IPS-18c (cell line): ENCODE measurements around the gene FCGR2B.
"Not testable (repeated sequence)": the region's sequence is repeated elsewhere in the genome, so short reads cannot be mapped to it uniquely, and the experiment has no call there.

Experiments used
- H3K4me3 ChIP-seq: 2 replicates; pipeline ENCODE4 v1.7.0; 2013; ENCODE audit warnings: low read depth, mild to moderate bottlenecking, low read length, moderate library complexity; ENCODE audit not compliant: insufficient read depth
- H3K9me3 ChIP-seq: one replicate; pipeline ENCODE4 v1.6.1; 2013; ENCODE audit warnings: mild to moderate bottlenecking, low read length, moderate library complexity; ENCODE audit not compliant: control insufficient read depth, insufficient read depth

The FCGR2B gene

DNA sequence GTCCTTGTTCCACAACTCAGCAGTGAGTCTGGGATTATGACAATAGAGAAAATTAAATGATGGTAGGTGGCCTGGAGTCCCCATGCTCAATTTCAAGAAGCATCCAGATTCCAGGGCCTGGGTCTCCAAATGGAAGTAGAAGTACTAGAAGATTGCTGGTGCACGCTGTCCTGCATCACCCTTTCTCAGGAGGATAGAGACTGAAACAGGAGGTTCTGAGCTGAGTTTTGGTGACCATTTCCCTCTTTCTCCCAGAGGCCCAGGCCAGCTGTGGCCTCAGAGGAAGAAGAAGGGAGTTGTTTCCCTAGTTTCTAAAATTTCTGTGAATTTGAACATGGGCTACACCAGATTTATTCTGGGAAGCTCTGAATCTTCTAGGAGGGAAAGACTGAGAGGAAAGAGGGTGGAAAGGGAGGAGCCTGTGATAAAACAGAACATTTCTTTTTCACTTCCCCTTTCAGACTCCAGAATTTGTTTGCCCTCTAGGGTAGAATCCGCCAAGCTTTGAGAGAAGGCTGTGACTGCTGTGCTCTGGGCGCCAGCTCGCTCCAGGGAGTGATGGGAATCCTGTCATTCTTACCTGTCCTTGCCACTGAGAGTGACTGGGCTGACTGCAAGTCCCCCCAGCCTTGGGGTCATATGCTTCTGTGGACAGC lies at the start of gene FCGR2B:
Gene FCGR2B (plus strand): TSS at position 460 of the 656 bp plus-strand sequence. CDS start 99 bp downstream, at position 559.
- H3K4me3 ChIP-seq, H3K9me3 ChIP-seq: not testable (repeated sequence)

DNA sequence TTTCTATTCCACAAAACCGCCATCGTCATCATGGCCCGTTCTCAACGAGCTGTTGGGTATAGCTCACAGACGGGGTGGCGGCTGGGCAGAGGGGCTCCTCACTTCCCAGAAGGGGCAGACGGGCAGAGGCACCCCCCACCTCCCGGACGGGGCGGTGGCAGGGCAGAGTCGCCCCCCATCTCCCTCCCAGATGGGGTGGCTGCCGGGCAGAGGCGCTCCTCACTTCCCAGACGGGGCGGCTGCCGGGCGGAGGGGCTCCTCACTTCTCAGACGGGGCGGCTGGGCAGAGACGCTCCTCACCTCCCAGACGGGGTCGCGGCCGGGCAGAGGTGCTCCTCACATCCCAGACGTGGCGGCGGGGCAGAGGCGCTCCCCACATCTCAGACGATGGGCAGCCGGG lies 46.5 kb upstream of the FCGR2B start:
- not testable (repeated sequence) for H3K4me3 ChIP-seq, H3K9me3 ChIP-seq

DNA sequence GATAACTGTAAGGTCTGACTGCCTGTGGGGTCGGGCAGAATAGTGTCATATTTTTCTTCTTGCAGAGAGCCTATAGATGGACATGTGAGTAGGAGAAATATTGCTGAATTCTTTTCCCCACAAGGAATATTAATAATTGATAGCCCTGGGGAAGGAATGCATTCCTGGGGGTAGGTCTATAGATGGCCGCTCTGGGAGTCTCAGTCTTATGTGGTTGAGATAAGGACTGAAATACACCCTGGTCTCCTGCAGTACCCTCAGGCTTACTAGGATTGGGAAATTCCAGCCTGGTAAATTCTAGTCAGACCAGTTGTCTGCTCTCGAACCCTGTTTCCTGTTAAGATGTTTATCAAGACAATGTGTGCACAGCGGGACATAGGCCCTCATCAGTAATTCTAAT lies 44.4 kb upstream of the FCGR2B start:
- not testable (repeated sequence) for H3K9me3 ChIP-seq, H3K4me3 ChIP-seq

DNA sequence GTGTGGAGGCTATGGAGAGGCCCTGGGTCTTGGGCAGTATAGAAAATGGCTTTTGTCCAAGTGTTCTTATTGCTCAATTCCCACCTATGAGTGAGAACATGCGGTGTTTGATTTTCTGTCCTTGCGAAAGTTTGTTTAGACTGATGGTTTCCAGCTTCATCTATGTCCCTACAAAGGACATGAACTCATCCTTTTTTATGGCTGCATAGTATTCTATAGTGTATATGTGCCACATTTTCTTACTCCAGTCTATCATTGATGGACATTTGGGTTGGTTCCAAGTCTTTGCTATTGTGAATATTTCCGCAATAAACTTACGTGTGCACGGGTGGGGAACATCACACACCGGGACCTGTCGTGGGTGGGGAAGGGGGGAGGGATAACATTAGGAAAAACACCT lies 42.5 kb upstream of the FCGR2B start:
- not testable (repeated sequence) for H3K9me3 ChIP-seq, H3K4me3 ChIP-seq

DNA sequence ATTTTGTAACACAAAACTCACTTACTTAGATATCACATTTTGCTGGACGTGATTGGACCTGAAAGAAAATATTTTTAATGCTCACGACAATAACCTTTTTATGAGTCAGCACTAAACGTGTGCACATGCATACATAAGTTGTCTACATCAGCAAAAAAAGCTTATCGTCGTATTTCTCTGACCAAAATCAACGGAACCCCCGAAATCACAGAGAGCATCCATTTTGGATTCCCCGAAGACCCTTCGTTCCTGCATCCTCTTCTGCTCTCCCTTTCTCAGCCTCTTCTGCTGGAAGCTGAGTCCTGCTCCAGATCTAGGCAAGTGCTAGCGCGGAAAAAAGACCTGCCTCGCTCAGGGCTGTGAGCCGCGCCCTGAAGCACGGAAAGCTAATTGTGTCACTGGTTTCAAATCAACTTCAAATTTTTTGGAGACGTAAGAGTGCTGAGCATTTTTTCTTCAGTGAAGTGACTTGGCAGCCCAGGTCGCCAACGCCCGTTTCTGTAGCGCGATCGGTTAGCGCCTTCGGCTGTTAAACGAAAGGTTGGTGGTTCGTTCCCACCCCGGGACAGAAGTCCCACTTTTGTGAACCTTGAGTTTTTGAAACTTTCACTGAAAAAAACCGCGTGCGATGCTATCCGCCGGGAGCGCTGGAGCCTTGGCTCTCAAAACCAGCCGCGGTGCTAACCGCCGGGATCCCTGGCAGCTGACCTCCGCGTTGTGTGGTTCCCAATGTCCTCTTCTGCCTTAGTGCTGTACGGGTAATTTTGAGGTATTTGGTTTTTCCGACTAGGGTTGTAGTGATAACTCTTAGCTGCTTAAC lies 41.6 kb upstream of the FCGR2B start:
- not testable (repeated sequence) for H3K9me3 ChIP-seq
- H3K4me3 ChIP-seq: peak overlapping the region; percentile 74

DNA sequence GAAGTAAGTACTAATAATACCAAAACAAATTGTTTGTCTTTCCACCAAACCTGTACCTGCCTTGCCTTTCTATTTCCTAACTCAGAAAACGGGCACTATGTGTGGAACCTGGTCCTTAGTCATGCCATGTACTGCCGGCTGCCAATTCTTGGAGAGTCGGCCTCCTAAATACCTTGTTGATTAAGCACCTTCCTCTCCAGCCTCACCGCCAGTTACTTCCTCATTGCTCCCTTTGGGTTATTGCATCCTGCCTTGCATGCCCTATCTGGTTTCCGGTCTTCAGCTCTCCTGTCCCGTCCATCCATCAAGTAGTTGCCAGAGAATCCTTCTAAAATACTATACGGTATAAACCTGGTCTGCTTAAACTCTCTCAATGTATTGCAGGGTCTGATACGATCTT lies 40.9 kb upstream of the FCGR2B start:
- H3K4me3 ChIP-seq: not testable (repeated sequence)

DNA sequence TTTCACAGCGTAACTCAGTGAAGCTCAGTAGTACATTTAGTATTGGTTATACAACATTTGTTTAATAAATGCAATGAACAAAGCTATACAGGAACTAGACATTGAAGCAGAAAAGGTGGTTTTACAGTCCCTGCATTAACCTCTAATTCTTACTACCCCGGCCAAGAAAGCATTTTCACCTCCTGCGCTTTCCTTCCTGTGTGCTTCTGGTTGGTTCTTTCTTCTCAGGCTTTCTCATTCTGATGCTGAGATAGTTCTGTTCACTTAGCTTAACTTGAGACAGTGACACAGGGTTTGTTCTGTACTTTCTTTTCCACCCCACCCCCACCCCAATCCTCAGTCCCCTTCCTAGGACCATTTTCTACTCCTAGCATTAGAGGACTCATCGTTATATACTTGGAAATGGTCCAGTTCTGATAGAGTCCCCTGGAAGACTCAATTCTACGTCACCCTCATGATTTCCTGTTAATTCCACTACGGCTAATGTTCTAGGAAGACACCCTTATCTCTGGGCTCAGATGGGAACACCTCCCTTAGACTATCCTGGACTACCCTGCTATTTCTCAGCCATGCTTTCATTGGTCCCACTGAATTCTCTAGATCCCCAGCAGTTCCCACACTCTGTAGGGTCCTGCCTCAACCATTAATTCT lies 39.4 kb upstream of the FCGR2B start:
- H3K4me3 ChIP-seq, H3K9me3 ChIP-seq: not testable (repeated sequence)

More for the DNA sequence above, 40.9 kb upstream of the FCGR2B start:
- not testable (repeated sequence) for H3K9me3 ChIP-seq

DNA sequence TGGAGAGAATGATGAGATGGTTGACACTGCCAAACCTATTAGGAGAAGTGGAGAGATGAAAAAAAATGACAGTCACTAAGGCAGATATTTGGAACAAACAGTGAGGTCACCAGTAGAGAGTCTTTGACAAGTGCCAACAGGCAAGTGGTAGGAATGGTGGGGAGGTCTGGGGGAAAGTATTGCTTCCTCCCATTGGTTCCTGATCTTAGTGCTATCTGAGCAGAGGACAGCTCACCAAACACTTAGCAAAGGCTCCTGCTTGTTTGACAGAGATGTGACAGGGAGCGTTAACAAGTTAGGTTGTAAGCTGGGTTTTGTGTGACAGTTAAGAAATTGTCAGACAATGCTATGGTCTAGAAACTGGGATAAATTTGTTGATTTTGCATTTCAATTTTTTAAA lies 38.3 kb upstream of the FCGR2B start:
- H3K4me3 ChIP-seq, H3K9me3 ChIP-seq: not testable (repeated sequence)

DNA sequence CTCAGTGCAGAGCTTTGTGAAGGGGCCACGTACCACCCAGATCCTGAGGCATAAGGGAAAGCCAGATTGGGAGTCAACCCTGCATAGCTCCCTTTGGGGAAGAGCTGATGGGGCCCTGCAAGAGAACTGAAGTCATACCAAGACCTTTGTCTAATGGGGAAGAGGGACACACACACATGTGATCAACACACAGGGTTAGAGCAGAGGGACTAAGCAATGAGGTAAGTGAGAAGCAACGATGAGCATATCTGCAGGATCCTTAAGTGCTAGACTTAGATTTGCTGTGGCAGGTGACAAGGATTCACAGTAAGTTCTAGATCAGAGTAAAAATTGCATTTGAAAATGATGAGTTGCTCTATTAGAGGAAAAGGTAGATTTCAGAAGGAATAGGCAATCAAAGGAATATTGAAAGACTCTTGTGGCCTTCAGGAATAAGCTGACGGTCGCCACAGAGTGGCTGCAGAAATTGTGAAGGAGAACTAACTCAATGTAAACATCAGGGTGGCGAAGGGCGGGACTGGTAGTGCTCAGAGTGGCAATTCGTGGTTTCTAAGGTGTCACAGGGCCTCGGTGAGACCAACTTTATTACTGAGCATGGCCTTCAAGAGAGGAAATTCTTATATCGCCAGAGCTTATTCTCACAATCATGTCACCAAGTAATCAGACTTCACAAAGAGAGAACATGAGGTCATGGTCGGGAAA lies 36.3 kb upstream of the FCGR2B start:
- not testable (repeated sequence) for H3K4me3 ChIP-seq, H3K9me3 ChIP-seq

DNA sequence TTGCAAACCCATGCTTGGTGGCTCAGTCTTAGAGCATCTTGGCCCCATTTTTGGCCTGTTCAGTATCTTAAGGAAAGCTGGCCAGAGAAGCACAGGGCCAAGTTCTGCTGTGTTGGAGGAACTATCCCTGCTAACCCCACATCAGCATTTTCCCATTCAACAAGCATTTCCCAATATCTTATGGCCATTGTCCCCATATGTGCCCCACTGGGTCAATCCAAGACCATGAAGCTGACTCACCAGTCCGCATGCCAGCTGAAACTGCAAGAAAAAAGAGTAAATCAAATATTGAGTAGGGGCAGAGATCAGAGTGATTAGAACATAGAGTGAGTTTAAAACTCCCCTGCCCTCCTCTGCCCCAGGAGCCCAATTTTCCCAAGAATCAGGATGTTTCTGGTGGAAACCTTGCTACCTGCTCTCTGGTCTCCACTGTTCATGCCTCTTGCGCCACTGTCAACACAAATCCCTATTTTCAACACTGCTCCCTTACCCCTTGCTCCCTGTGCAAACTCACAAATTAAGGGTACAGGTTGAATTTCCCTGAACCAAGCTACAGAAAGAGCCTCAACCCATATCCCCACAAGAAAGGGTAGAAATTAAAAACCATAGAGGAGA lies 32.7 kb upstream of the FCGR2B start:
- H3K9me3 ChIP-seq, H3K4me3 ChIP-seq: not testable (repeated sequence)

DNA sequence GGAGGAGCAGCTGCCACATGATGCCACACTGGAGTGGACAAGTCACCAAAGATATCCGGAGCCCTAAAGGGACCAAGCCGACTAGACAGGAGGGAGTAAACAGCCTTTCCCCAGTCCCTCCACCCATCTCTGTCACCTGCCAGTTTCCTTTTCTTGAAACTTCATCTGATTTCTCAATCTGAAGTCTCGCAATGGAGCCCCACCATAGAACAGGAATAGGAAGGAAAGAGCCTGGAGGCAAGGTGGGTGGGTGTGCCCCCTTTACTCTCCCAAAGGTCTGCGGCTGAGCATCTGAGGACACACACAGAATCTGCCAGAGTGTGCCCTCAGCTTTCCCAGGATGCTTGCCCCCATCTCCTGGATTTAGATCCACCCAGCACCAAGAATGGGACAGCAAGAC lies 31.9 kb upstream of the FCGR2B start, which contains the start of gene FCGR3B:
Gene FCGR3B (minus strand): TSS at position 101 of the 400 bp plus-strand sequence. CDS start 82 bp downstream, at position 19.
- no peak within 1 kb of the TSS for H3K4me3 ChIP-seq

DNA sequence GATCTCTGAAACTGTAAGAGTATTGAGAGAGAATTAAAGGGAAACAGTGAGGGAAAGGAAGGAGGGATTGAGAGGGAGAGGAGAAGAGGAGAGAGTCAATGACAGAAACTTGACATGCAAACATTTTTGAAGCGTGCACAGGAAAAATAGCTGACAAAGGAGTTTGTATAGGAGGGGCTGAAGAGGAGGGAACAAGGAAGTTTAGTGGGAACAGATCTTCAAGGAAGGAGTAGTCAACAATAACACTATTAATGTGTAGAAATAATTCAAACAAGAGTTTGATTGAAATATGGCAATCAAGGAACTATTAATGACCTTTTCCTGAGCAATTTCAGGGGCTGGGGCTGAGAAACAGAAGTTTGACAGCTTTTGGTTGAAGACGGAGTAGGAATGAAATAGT lies 27.9 kb upstream of the FCGR2B start:
- not testable (repeated sequence) for H3K9me3 ChIP-seq

More for the DNA sequence above, 31.9 kb upstream of the FCGR2B start, which contains the start of gene FCGR3B:
- no peaks in the 10 kb centered on the region for H3K9me3 ChIP-seq

DNA sequence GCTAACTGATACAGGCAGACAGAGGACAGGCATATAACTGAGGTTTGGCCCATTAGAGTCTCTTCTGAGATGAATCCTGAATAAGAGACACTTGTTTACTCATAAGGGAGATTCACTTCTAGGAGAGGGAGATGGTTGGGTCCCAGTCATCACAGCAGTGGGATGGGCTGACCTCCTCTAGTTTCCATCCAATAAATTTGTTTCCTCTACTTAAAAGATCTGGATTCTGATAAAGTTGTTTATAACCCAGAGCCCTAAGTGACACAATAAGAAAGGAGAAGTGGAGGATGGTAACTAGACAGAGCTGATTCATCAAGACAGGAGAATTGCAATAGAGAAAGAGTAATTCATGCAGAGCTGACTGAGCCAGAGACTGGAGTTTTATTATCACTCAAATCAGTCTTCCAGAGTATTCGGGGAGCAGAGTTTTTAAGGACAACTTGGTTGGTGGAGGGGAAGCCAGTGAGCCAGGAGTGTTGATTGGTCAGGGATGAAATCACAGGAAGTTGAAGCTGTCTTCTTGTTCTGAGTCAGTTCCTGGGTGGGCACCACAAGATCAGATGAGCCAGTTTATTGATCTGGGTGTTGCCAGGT lies 26.7 kb upstream of the FCGR2B start:
- not testable (repeated sequence) for H3K9me3 ChIP-seq, H3K4me3 ChIP-seq

More for the DNA sequence above, 27.9 kb upstream of the FCGR2B start:
- not testable (repeated sequence) for H3K4me3 ChIP-seq

DNA sequence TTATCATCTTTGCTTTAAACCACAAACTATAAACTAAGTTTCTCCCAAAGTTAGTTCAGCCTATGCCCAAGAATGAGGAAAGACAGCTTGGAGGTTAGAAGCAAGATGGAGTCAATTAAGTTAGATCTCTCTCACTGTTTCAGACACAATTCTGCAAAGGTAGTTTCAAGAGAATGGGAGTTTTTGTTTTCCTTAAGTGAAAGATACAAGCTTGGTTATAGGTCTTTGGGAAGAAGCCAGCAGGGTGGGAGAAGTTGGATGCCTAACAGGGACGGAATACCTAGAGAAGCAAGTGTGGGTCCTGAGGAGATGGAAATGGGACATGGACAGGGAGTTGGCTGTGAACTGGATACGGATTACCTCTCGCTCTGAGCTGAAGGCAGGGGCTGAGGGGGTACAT lies 26.0 kb upstream of the FCGR2B start:
- H3K9me3 ChIP-seq, H3K4me3 ChIP-seq: not testable (repeated sequence)

DNA sequence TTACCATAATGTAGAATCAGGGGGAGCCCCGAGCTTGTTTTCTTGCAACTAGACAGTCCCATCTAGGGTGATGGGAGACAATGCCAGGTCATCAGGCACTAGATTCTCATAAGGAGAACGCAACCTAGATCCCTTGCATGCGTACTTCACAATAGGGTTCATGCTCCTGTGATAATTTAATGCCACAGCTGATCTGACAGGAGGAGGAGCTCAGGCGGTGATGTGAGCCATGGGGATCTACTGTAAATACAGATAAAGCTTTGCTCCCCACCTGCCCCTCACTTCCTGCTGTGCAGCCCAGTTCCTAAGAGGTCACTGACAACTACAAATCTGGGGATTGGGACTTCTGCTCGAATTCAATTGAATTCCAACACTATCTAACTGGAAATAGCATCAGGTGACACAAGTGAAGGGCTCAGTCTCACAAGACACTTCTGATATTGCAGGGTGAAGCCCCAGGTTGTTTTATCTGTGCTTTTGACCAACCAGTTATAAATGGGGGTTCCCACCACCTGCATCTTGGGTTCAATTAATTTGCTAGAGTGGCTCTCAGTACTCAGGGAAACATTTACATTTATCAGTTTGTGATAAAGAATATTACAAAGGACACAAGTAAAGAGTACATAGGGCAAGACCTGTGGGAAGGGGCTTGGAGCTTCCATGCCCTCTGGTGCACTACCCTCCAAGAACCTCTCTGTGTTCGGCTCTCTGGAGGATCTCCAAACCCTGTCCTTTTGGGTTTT lies 24.5 kb upstream of the FCGR2B start:
- not testable (repeated sequence) for H3K9me3 ChIP-seq

DNA sequence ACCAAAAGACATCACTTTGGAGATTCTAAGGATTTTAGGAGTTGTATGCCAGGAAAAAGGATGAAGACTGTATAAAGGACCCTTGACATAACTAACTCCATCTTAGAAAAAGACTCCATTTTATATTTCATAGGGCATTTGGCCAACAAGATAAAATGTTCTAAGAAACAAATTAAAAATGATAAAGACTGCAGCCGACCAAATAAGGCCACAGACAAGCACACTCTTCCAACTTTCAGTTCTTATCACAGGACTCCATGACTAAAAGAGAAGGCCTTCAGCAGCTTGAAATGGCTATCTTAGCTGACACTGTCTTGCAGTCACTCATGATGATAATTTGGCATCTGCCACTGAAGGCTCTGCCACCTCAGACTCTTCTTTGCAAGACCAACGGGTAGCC lies 23.7 kb upstream of the FCGR2B start:
- not testable (repeated sequence) for H3K9me3 ChIP-seq, H3K4me3 ChIP-seq

More for the DNA sequence above, 24.5 kb upstream of the FCGR2B start:
- not testable (repeated sequence) for H3K4me3 ChIP-seq
